Loucy (cell line): Measurements from ENCODE around the gene SLC30A9.

ENCODE experiments used
- H2AFZ ChIP-seq: fragments of 200-600 bp; sonication (generic); 2 replicates; pipeline ENCODE4 v1.6.0; 2016; ENCODE audit warnings: antibody characterized with exemption, mild to moderate bottlenecking, low read length, moderate library complexity
- H3F3A ChIP-seq: fragments of 200-600 bp; 2 replicates; pipeline ENCODE4 v1.6.0; 2016; ENCODE audit warnings: antibody characterized with exemption, low read depth, mild to moderate bottlenecking
- H3K27me3 ChIP-seq: fragments of 200-600 bp; sonication (generic); 2 replicates; pipeline ENCODE4 v1.6.1; 2014; ENCODE audit warnings: low read length, mild to moderate bottlenecking; ENCODE audit not compliant: insufficient read depth, poor library complexity, severe bottlenecking
- H3K36me3 ChIP-seq: fragments of 200-600 bp; sonication (generic); 2 replicates; pipeline ENCODE4 v1.6.1; 2016; ENCODE audit warnings: low read length; ENCODE audit not compliant: insufficient read depth
- H3K4me1 ChIP-seq: fragments of 200-600 bp; sonication (generic); 2 replicates; pipeline ENCODE4 v1.5.1; 2014; ENCODE audit warnings: low read length, mild to moderate bottlenecking; ENCODE audit not compliant: insufficient read depth, poor library complexity, severe bottlenecking
- H3K4me2 ChIP-seq: fragments of 200-600 bp; sonication (generic); 2 replicates; pipeline ENCODE4 v1.6.0; 2014; ENCODE audit warnings: antibody characterized with exemption, low read length, low read depth, mild to moderate bottlenecking; ENCODE audit not compliant: poor library complexity, severe bottlenecking
- H3K4me3 ChIP-seq: fragments of 200-600 bp; sonication (generic); 2 replicates; pipeline ENCODE4 v1.5.1; 2014; ENCODE audit warnings: low read length, mild to moderate bottlenecking, mixed read lengths; ENCODE audit not compliant: poor library complexity, severe bottlenecking
- H3K79me2 ChIP-seq: fragments of 200-600 bp; sonication (generic); 2 replicates; pipeline ENCODE4 v1.6.1; 2014; ENCODE audit warnings: low read length; ENCODE audit not compliant: insufficient read depth
- H3K9ac ChIP-seq: fragments of 200-600 bp; sonication (generic); 2 replicates; pipeline ENCODE4 v1.6.0; 2014; ENCODE audit warnings: mild to moderate bottlenecking, low read depth, low read length, moderate library complexity; ENCODE audit not compliant: poor library complexity, severe bottlenecking
- H3K9me2 ChIP-seq: fragments of 200-600 bp; sonication (generic); replicated peaks from 2 replicates; pipeline ENCODE4 v1.6.1; 2016; ENCODE audit warnings: low read depth, low read length, mixed read lengths
- H3K9me3 ChIP-seq: fragments of 200-600 bp; sonication (generic); 2 replicates; pipeline ENCODE4 v1.6.1; 2014; ENCODE audit warnings: mild to moderate bottlenecking, antibody characterized with exemption, low read length, low read depth; ENCODE audit not compliant: insufficient read depth
- H4K20me1 ChIP-seq: fragments of 200-600 bp; sonication (generic); 2 replicates; pipeline ENCODE4 v1.6.0; 2014; ENCODE audit warnings: antibody characterized with exemption, low read length, mild to moderate bottlenecking; ENCODE audit not compliant: insufficient read depth, poor library complexity, severe bottlenecking
- CTCF ChIP-seq: fragments of 200-600 bp; sonication (generic); conservative IDR thresholded peaks from 2 replicates; pipeline ENCODE4 v1.5.1; 2014; ENCODE audit warnings: mild to moderate bottlenecking, antibody characterized with exemption, low read length
- EZH2phosphoT487 ChIP-seq: fragments of 200-600 bp; IDR thresholded peaks from 2 replicates; pipeline ENCODE4 v1.6.1; 2018; ENCODE audit warnings: antibody characterized with exemption, mild to moderate bottlenecking, moderate library complexity, borderline replicate concordance

SLC30A9 gene

GRCh38 chr4:41985151-41985550 is 5.2 kb upstream of the SLC30A9 start:
- no peaks in the 10 kb centered on the region for H3K9me2 ChIP-seq
- TF ChIP-seq CTCF: no peak
- TF ChIP-seq EZH2phosphoT487: no peak
- peaks cover 10% of the 10 kb centered on the region for H3K4me1 ChIP-seq
- no peaks in the 10 kb centered on the region for H4K20me1 ChIP-seq
- no peaks in the 10 kb centered on the region for H3K27me3 ChIP-seq
- H3K36me3 ChIP-seq: no peaks in the 10 kb centered on the region
- no peaks in the 10 kb centered on the region for H3F3A ChIP-seq
- no peak overlapping the region for H3K4me2 ChIP-seq
- H3K79me2 ChIP-seq: 0 out of 2 replicates have a peak, but pooled peaks cover 8% of the 10 kb centered on the region
- no peaks in the 10 kb centered on the region for H3K9me3 ChIP-seq
- H3K9ac ChIP-seq: no peak overlapping the region
- H3K4me3 ChIP-seq: no peak overlapping the region
- H2AFZ ChIP-seq: no peak overlapping the region

GRCh38 chr4:41989994-41990364 is 351 bp upstream of the SLC30A9 start:
- peak overlapping the region; percentile 94 for H2AFZ ChIP-seq
- peak overlapping the region; percentile 84 for H3K4me2 ChIP-seq
- no peaks in the 10 kb centered on the region for H3F3A ChIP-seq

GRCh38 chr4:41991916-41992767 is 1.8 kb downstream of the SLC30A9 start:
- Histone ChIP-seq H3K4me1 (peaks cover 32% of the 10 kb centered on the region), H3K4me2 (peak overlapping the region; percentile 84), H3K27me3 (no peaks in the 10 kb centered on the region), H2AFZ (no peak overlapping the region), H3F3A (no peaks in the 10 kb centered on the region), H4K20me1 (peaks cover 11% of the 10 kb centered on the region), H3K79me2 (peaks cover 36% of the 10 kb centered on the region), H3K9ac (peak overlapping the region; percentile 90), H3K9me2 (no peaks in the 10 kb centered on the region), H3K9me3 (no peaks in the 10 kb centered on the region), H3K4me3 (peak overlapping the region; percentile 91), H3K36me3 (no peaks in the 10 kb centered on the region)
- TF ChIP-seq EZH2phosphoT487 (no peak), CTCF (no peak)

More at GRCh38 chr4:41989994-41990364, 351 bp upstream of the SLC30A9 start:
- peaks cover 36% of the 10 kb centered on the region for H3K79me2 ChIP-seq
- TF ChIP-seq EZH2phosphoT487 (no peak), CTCF (no peak)
- no peaks in the 10 kb centered on the region for H3K9me2 ChIP-seq
- peaks cover 32% of the 10 kb centered on the region for H3K4me1 ChIP-seq
- no peaks in the 10 kb centered on the region for H3K9me3 ChIP-seq
- H3K36me3 ChIP-seq: no peaks in the 10 kb centered on the region
- H3K9ac ChIP-seq: peak overlapping the region; percentile 90
- H3K27me3 ChIP-seq: no peaks in the 10 kb centered on the region
- peaks cover 11% of the 10 kb centered on the region for H4K20me1 ChIP-seq
- H3K4me3 ChIP-seq: peak overlapping the region; percentile 91
